Caco-2 (cell line): ENCODE data around the gene SCGB1C2. TPM values are rescaled to one million over a fixed set of nuclear protein-coding genes. Genes with fewer than 3 reads are reported as not detected.

Source experiments
- BruUV-seq: library from RNA; stranded (reverse); fragments of 400-500 nt; replicated peaks from 2 replicates; lab custom pipeline; 2021; lab: Mats Ljungman, UMichigan
- CTCF ChIA-PET: fragments of 300-600 bp; sonication (Branson Sonifier 250); formaldehyde crosslinking; loops from one replicate; lab custom pipeline; 2022; ENCODE audit warnings: antibody characterized with exemption; lab: Charles Lee
- POLR2A ChIA-PET: fragments of 300-600 bp; sonication (Branson Sonifier 250); formaldehyde crosslinking; loops from one replicate; lab custom pipeline; 2022; ENCODE audit warnings: antibody characterized with exemption; lab: Charles Lee
- DNase-seq, 2 experiments: peaks; one replicate each; pipeline versions ENCODE4 v3.0.0 to v3.0.0-alpha.2; 2020 to 2022
- H3K27me3 ChIP-seq: replicated peaks from 2 replicates; pipeline ENCODE4 v1.6.0; 2011; ENCODE audit warnings: low read length; ENCODE audit not compliant: control insufficient read depth, insufficient read depth
- H3K36me3 ChIP-seq: 2 replicates; pipeline ENCODE4 v1.5.1; 2011; ENCODE audit warnings: low read length; ENCODE audit not compliant: control insufficient read depth, insufficient read depth
- H3K4me1 ChIP-seq: fragments of 250-450 bp; sonication (Bioruptor Pico); 2 replicates; pipeline ENCODE4 v1.5.1; 2020; ENCODE audit warnings: mild to moderate bottlenecking
- H3K4me3 ChIP-seq: 2 replicates; pipeline ENCODE4 v1.5.1; 2011; ENCODE audit warnings: low read depth, mild to moderate bottlenecking, control low read depth, low read length
- H3K9me3 ChIP-seq: fragments of 250-450 bp; sonication (Bioruptor Pico); 2 replicates; pipeline ENCODE4 v1.5.1; 2020; ENCODE audit warnings: mild to moderate bottlenecking, moderate library complexity
- H3K27ac Mint-ChIP-seq: one replicate; pipeline ENCODE4 v1.8.0; 2022; ENCODE audit warnings: mixed read lengths; ENCODE audit not compliant: unreplicated experiment
- H3K27me3 Mint-ChIP-seq: one replicate; pipeline ENCODE4 v1.8.0; 2022; ENCODE audit warnings: mixed read lengths; ENCODE audit not compliant: insufficient read depth, unreplicated experiment
- H3K36me3 Mint-ChIP-seq: one replicate; pipeline ENCODE4 v1.8.0; 2022; ENCODE audit warnings: mild to moderate bottlenecking, mixed read lengths; ENCODE audit not compliant: insufficient read depth, unreplicated experiment
- H3K4me1 Mint-ChIP-seq: one replicate; pipeline ENCODE4 v1.8.0; 2022; ENCODE audit warnings: low read depth, mixed read lengths; ENCODE audit not compliant: unreplicated experiment
- H3K4me3 Mint-ChIP-seq: one replicate; pipeline ENCODE4 v1.8.0; 2022; ENCODE audit warnings: mild to moderate bottlenecking, moderate library complexity, mixed read lengths; ENCODE audit not compliant: unreplicated experiment
- H3K9me3 Mint-ChIP-seq: one replicate; pipeline ENCODE4 v1.8.0; 2022; ENCODE audit warnings: mixed read lengths; ENCODE audit not compliant: unreplicated experiment
- intact Hi-C: fragments of 100-400 bp; cut with micrococcal nuclease; formaldehyde crosslinking; loops from one replicate; pipeline ENCODE4 v1.10.0; 2022; ENCODE audit not compliant: unreplicated experiment
- total RNA-seq: library from RNA; stranded (reverse); gene quantifications from 2 replicates; pipeline ENCODE4 v1.2.3, GENCODE V29; 2022
- TF ChIP-seq, protein P1 (sequence below), 2 experiments: fragments of 200-600 bp in 1 of 2; IDR thresholded peaks; 1 replicate in 1 of 2; 2 replicates in 1 of 2; pipeline versions ENCODE4 v1.5.1 to v1.8.0; 2011 to 2022; ENCODE audit warnings: antibody characterized with exemption in 1 of 2, control low read depth in 1 of 2, inconsistent platforms in 1 of 2, low read depth in 1 of 2, low read length in 1 of 2, mild to moderate bottlenecking in 1 of 2, moderate library complexity in 1 of 2; ENCODE audit not compliant: insufficient read depth in 1 of 2, severe bottlenecking in 1 of 2, unreplicated experiment in 1 of 2

SCGB1C2 gene
- total RNA-seq, 1 experiment from 2014 or later, result not detected

DNA sequence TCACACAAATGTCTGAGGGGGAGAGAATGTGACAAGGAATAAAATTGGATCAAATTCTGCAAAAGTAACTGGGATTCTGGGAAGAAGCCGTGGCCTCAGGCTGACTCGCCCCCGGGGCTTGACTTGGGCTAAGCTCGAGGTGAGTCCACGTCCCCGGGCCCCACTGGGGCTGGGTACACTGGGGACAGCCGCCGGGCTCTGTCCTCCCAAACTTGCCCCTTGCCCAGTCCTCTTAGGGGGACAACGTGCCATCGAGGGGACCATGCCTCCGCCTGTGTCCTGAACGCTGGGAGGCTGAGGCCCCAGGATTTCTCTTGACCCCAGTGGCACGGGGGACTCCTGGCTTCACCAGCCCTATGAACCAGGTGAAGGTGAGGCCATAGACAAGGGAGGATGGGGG, 23.0 kb downstream of the SCGB1C2 start:
- intact Hi-C loops, result no loop called here

DNA sequence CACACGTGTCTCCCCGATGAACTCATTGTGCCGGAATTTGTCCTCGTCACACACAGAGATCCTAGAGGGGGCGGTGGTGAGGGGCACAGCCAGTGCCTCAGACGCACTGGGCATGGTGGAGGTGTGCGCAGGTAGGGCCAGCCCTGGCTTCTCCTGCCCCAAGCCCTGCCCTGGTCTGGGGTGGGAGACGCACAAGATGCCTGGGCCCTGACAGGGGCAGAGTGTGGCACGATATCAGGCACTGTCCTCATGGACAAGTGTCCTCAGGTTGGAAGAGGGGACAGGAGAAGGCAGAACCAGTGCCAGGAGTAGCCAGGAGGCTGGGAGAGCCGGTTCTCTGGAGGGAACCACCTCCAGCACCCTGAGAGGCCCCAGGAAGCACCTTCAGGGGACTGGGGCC, 24.1 kb downstream of the SCGB1C2 start:
- Histone ChIP-seq H3K27me3 (no peaks in the 10 kb centered on the region), H3K4me1 (no peaks in the 10 kb centered on the region), H3K9me3 (no peaks in the 10 kb centered on the region), H3K4me3 (no peak overlapping the region), H3K36me3 (no peaks in the 10 kb centered on the region)
- H3K4me3 Mint-ChIP-seq, result no peak overlapping the region
- no peak for DNase-seq
- intact Hi-C loops, result no loop called here
- H3K27me3 Mint-ChIP-seq, result peaks cover 13% of the 10 kb centered on the region
- H3K36me3 Mint-ChIP-seq, result no peaks in the 10 kb centered on the region
- BruUV-seq, result no TSS peak
- POLR2A ChIA-PET, result no interaction called here
- no peak overlapping the region for H3K27ac Mint-ChIP-seq
- H3K9me3 Mint-ChIP-seq, result no peaks in the 10 kb centered on the region
- H3K4me1 Mint-ChIP-seq, result no peaks in the 10 kb centered on the region
- TF ChIP-seq, protein P1, sequence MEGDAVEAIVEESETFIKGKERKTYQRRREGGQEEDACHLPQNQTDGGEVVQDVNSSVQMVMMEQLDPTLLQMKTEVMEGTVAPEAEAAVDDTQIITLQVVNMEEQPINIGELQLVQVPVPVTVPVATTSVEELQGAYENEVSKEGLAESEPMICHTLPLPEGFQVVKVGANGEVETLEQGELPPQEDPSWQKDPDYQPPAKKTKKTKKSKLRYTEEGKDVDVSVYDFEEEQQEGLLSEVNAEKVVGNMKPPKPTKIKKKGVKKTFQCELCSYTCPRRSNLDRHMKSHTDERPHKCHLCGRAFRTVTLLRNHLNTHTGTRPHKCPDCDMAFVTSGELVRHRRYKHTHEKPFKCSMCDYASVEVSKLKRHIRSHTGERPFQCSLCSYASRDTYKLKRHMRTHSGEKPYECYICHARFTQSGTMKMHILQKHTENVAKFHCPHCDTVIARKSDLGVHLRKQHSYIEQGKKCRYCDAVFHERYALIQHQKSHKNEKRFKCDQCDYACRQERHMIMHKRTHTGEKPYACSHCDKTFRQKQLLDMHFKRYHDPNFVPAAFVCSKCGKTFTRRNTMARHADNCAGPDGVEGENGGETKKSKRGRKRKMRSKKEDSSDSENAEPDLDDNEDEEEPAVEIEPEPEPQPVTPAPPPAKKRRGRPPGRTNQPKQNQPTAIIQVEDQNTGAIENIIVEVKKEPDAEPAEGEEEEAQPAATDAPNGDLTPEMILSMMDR (IDR thresholded peaks at IDR 0.05; ENCODE audit: insufficient read depth in 1 of 2, low read depth in 1 of 2, low read length in 1 of 2, severe bottlenecking in 1 of 2, unreplicated experiment in 1 of 2), result no peak
- CTCF ChIA-PET, result no interaction called here

More for the DNA sequence above, 23.0 kb downstream of the SCGB1C2 start:
- no peak overlapping the region for H3K4me3 ChIP-seq
- no peaks in the 10 kb centered on the region for H3K4me1 Mint-ChIP-seq
- H3K9me3 ChIP-seq, result no peaks in the 10 kb centered on the region
- no peaks in the 10 kb centered on the region for H3K9me3 Mint-ChIP-seq
- no peaks in the 10 kb centered on the region for H3K36me3 ChIP-seq
- POLR2A ChIA-PET, result no interaction called here
- peaks cover 16% of the 10 kb centered on the region for H3K27me3 Mint-ChIP-seq
- no peaks in the 10 kb centered on the region for H3K4me1 ChIP-seq
- CTCF ChIA-PET, result no interaction called here
- TF ChIP-seq, protein P1 (IDR thresholded peaks at IDR 0.05; ENCODE audit: insufficient read depth in 1 of 2, low read depth in 1 of 2, low read length in 1 of 2, severe bottlenecking in 1 of 2, unreplicated experiment in 1 of 2), result no peak
- H3K36me3 Mint-ChIP-seq, result no peaks in the 10 kb centered on the region
- no peaks in the 10 kb centered on the region for H3K27me3 ChIP-seq
- no TSS peak for BruUV-seq
- H3K27ac Mint-ChIP-seq, result no peak overlapping the region
- H3K4me3 Mint-ChIP-seq, result no peak overlapping the region
- no peak for DNase-seq

DNA sequence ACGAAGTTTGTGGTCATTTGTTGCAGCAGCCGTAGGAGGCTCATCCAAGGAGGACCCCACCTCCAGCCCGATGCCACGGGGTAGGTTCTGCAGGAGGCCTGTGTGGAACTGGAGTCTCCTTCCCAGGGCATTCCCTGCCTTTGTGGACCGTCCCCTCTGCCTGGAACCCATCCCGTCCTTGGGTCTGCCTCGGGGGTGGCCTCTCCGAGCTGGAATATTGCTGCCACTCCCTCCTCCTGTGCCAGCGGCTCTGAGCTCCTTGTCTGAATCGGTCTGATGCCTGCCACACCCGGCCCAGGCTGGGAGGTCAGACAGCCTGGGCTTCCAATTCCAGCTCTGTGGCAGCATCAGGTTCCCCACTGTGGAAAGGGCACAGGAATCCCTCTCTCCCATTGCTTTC, 25.3 kb downstream of the SCGB1C2 start:
- ChIA-PET CTCF (interaction anchor here (0.8 kb wide), 1 partner anchor 403 kb away, joined by 3 read pairs; no protein-coding TSS in a partner anchor), POLR2A (no interaction called here)
- no TSS peak for BruUV-seq
- no peaks in the 10 kb centered on the region for H3K36me3 Mint-ChIP-seq
- TF ChIP-seq, protein P1 (IDR thresholded peaks at IDR 0.05; ENCODE audit: insufficient read depth in 1 of 2, low read depth in 1 of 2, low read length in 1 of 2, severe bottlenecking in 1 of 2, unreplicated experiment in 1 of 2), result no peak
- no peaks in the 10 kb centered on the region for H3K4me1 Mint-ChIP-seq
- H3K4me1 ChIP-seq, result no peaks in the 10 kb centered on the region
- no peaks in the 10 kb centered on the region for H3K36me3 ChIP-seq
- no peaks in the 10 kb centered on the region for H3K9me3 Mint-ChIP-seq
- no peak overlapping the region for H3K4me3 Mint-ChIP-seq
- peaks cover 13% of the 10 kb centered on the region for H3K27me3 Mint-ChIP-seq
- no peaks in the 10 kb centered on the region for H3K27me3 ChIP-seq
- DNase-seq, result no peak
- no peak overlapping the region for H3K4me3 ChIP-seq
- H3K27ac Mint-ChIP-seq, result no peak overlapping the region
- intact Hi-C loops, result no loop called here
- no peaks in the 10 kb centered on the region for H3K9me3 ChIP-seq
